HEK293 (cell line): ENCODE measurements around the gene IGSF9B.

ENCODE experiments used
- CTCF ChIA-PET: fragments of 350-600 bp; formaldehyde crosslinking; extraction: SDS; loops from one replicate; lab custom pipeline; 2021; ENCODE audit warnings: antibody characterized with exemption; lab: Yijun Ruan, JAX
- POLR2A ChIA-PET: fragments of 300-600 bp; formaldehyde crosslinking; extraction: SDS; loops from one replicate; lab custom pipeline; 2020; ENCODE audit warnings: antibody characterized with exemption, inconsistent platforms; lab: Yijun Ruan, JAX
- H3K27ac ChIP-seq: fragments of 200-500 bp; sonication (Bioruptor generic); 2 replicates; pipeline ENCODE4 v1.5.1; 2014; ENCODE audit warnings: low read depth, low read length, control low read depth, inconsistent platforms; ENCODE audit errors: extremely low read depth
- H3K36me3 ChIP-seq, 2 experiments: fragments of 200-500 bp in 1 of 2; sonication (Bioruptor generic) in 1 of 2; 1 replicate in 1 of 2; 2 replicates in 1 of 2; pipeline ENCODE4 v1.5.1; 2014 to 2017; ENCODE audit warnings: inconsistent platforms in 2 of 2, low read length in 2 of 2; ENCODE audit not compliant: control insufficient read depth in 2 of 2, insufficient read depth in 1 of 2
- H3K4me1 ChIP-seq: fragments of 200-500 bp; sonication (Bioruptor generic); 2 replicates; pipeline ENCODE4 v1.5.1; 2014; ENCODE audit warnings: mild to moderate bottlenecking, low read length, inconsistent platforms; ENCODE audit not compliant: control insufficient read depth, insufficient read depth
- H3K4me3 ChIP-seq: 2 replicates; pipeline ENCODE4 v1.5.1; 2011; ENCODE audit warnings: low read depth, mild to moderate bottlenecking, control low read depth, low read length, moderate library complexity
- H3K9me3 ChIP-seq: fragments of 200-500 bp; sonication (Bioruptor generic); 2 replicates; pipeline ENCODE4 v1.5.1; 2014; ENCODE audit warnings: low read depth, low read length, inconsistent platforms; ENCODE audit not compliant: control insufficient read depth, insufficient read depth
- EGR2 ChIP-seq: fragments of 450-650 bp; formaldehyde crosslinking; IDR thresholded peaks from 2 replicates; pipeline ENCODE4 v1.5.1; 2016; ENCODE audit warnings: low read depth, missing biosample characterization, missing genetic modification characterization
- FEZF1 ChIP-seq: fragments of 450-650 bp; formaldehyde crosslinking; IDR thresholded peaks from 2 replicates; pipeline ENCODE4 v1.5.1; 2016; ENCODE audit warnings: missing biosample characterization, missing genetic modification characterization
- GLIS2 ChIP-seq: fragments of 450-650 bp; formaldehyde crosslinking; IDR thresholded peaks from 2 replicates; pipeline ENCODE4 v1.5.1; 2016; ENCODE audit warnings: missing biosample characterization, missing genetic modification characterization
- HOXA7 ChIP-seq: sonication (generic); formaldehyde crosslinking; IDR thresholded peaks from 2 replicates; pipeline ENCODE4 v1.8.1; 2022; ENCODE audit warnings: missing genetic modification reagents, borderline replicate concordance
- KLF1 ChIP-seq: fragments of 450-650 bp; formaldehyde crosslinking; IDR thresholded peaks from 2 replicates; pipeline ENCODE4 v1.5.1; 2016; ENCODE audit warnings: missing biosample characterization, missing genetic modification characterization
- PBX3 ChIP-seq: sonication (generic); formaldehyde crosslinking; IDR thresholded peaks from 2 replicates; pipeline ENCODE4 v1.8.1; 2022; ENCODE audit warnings: mild to moderate bottlenecking, moderate library complexity, missing genetic modification reagents
- SP2 ChIP-seq: fragments of 450-650 bp; formaldehyde crosslinking; IDR thresholded peaks from 2 replicates; pipeline ENCODE4 v1.5.1; 2016; ENCODE audit warnings: missing biosample characterization, missing genetic modification characterization
- ZBTB48 ChIP-seq: fragments of 450-650 bp; formaldehyde crosslinking; IDR thresholded peaks from 2 replicates; pipeline ENCODE4 v1.5.1; 2016; ENCODE audit warnings: missing biosample characterization, missing genetic modification characterization
- ZFHX2 ChIP-seq: fragments of 450-650 bp; formaldehyde crosslinking; conservative IDR thresholded peaks from 2 replicates; pipeline ENCODE4 v1.5.1; 2016; ENCODE audit warnings: missing biosample characterization, missing genetic modification characterization
- ZNF121 ChIP-seq: fragments of 450-650 bp; formaldehyde crosslinking; IDR thresholded peaks from 2 replicates; pipeline ENCODE4 v1.5.1; 2016; ENCODE audit warnings: missing biosample characterization, missing genetic modification characterization
- ZNF169 ChIP-seq: fragments of 450-650 bp; formaldehyde crosslinking; IDR thresholded peaks from 2 replicates; pipeline ENCODE4 v1.5.1; 2016; ENCODE audit warnings: missing biosample characterization, missing genetic modification characterization
- ZNF174 ChIP-seq: fragments of 450-650 bp; formaldehyde crosslinking; IDR thresholded peaks from 2 replicates; pipeline ENCODE4 v1.5.0; 2017; ENCODE audit warnings: missing biosample characterization, mild to moderate bottlenecking, missing genetic modification characterization
- ZNF2 ChIP-seq: fragments of 450-650 bp; formaldehyde crosslinking; IDR thresholded peaks from 2 replicates; pipeline ENCODE4 v1.5.1; 2016; ENCODE audit warnings: missing biosample characterization, missing genetic modification characterization
- ZNF211 ChIP-seq: fragments of 450-650 bp; formaldehyde crosslinking; IDR thresholded peaks from 2 replicates; pipeline ENCODE4 v1.5.1; 2016; ENCODE audit warnings: low read depth, missing biosample characterization, missing genetic modification characterization
- ZNF26 ChIP-seq: fragments of 450-650 bp; formaldehyde crosslinking; IDR thresholded peaks from 2 replicates; pipeline ENCODE4 v1.5.1; 2016; ENCODE audit warnings: missing biosample characterization, missing genetic modification characterization
- ZNF302 ChIP-seq: fragments of 450-650 bp; formaldehyde crosslinking; IDR thresholded peaks from 2 replicates; pipeline ENCODE4 v1.5.1; 2016; ENCODE audit warnings: missing biosample characterization, missing genetic modification characterization, low read depth
- ZNF341 ChIP-seq: fragments of 450-650 bp; formaldehyde crosslinking; IDR thresholded peaks from 2 replicates; pipeline ENCODE4; 2016; ENCODE audit warnings: low read depth, missing biosample characterization, missing genetic modification characterization
- ZNF549 ChIP-seq: fragments of 450-650 bp; IDR thresholded peaks from 2 replicates; pipeline ENCODE4 v1.5.1; 2018; ENCODE audit warnings: missing biosample characterization, missing genetic modification characterization, mild to moderate bottlenecking, inconsistent platforms, moderate library complexity
- ZNF626 ChIP-seq: fragments of 450-650 bp; sonication (Bioruptor Pico); formaldehyde crosslinking; IDR thresholded peaks from 2 replicates; pipeline ENCODE4 v1.5.1; 2018; ENCODE audit warnings: missing biosample characterization, missing genetic modification characterization, inconsistent platforms
- ZNF704 ChIP-seq: fragments of 450-650 bp; formaldehyde crosslinking; IDR thresholded peaks from 2 replicates; pipeline ENCODE4 v1.5.1; 2016; ENCODE audit warnings: missing biosample characterization, missing genetic modification characterization
- ZNF777 ChIP-seq: fragments of 450-650 bp; formaldehyde crosslinking; IDR thresholded peaks from 2 replicates; pipeline ENCODE4 v1.5.1; 2017; ENCODE audit warnings: missing biosample characterization, missing genetic modification characterization, borderline replicate concordance
- ZNF837 ChIP-seq: fragments of 450-650 bp; formaldehyde crosslinking; IDR thresholded peaks from 2 replicates; pipeline ENCODE4 v1.5.1; 2016; ENCODE audit warnings: missing biosample characterization, missing genetic modification characterization

IGSF9B gene

GRCh38 chr11:133935551-133935910 is 21.2 kb downstream of the IGSF9B start:
- H3K27ac ChIP-seq = no peak overlapping the region
- ChIA-PET POLR2A (no interaction called here), CTCF (interaction anchor here (0.5 kb wide), 1 partner anchor 851 kb away, joined by 3 read pairs; no protein-coding TSS in a partner anchor)
- no peak for TF ChIP-seq ZNF302
- TF ChIP-seq ZBTB48 (tag by site-specific recombination) = no peak
- no peak for TF ChIP-seq ZNF174 (tag by site-specific recombination)
- no peak for TF ChIP-seq ZNF549 (tag by site-specific recombination)
- TF ChIP-seq ZNF26 (tag by site-specific recombination) = no peak
- no peak for TF ChIP-seq FEZF1 (tag by site-specific recombination)
- TF ChIP-seq ZNF704 (tag by site-specific recombination) = no peak
- TF ChIP-seq ZNF837 (tag by site-specific recombination) = no peak
- no peak for TF ChIP-seq HOXA7
- H3K4me1 ChIP-seq = no peaks in the 10 kb centered on the region
- H3K9me3 ChIP-seq = no peaks in the 10 kb centered on the region
- H3K36me3 ChIP-seq = peaks cover 0 to 25% of the 10 kb centered on the region in 2 experiments; a peak in 1 of 3 replicates
- no peak overlapping the region for H3K4me3 ChIP-seq

- no peak overlapping the region for H3K4me3 ChIP-seq
- POLR2A ChIA-PET = no interaction called here
- no peaks in the 10 kb centered on the region for H3K4me1 ChIP-seq
- H3K27ac ChIP-seq = no peak overlapping the region
- no peak for TF ChIP-seq ZNF121 (tag by site-specific recombination)
- peak; percentile 75 for TF ChIP-seq KLF1 (tag by site-specific recombination)
- TF ChIP-seq GLIS2 (tag by site-specific recombination) = no peak
- TF ChIP-seq SP2 = peak; percentile 50
- no peak for TF ChIP-seq ZNF777 (tag by site-specific recombination)
- no peak for TF ChIP-seq ZNF704 (tag by site-specific recombination)
- TF ChIP-seq ZNF211 (tag by site-specific recombination) = no peak
- TF ChIP-seq ZNF341 (tag by site-specific recombination) = no peak
- no peak for TF ChIP-seq ZNF626 (tag by site-specific recombination)
- 0 out of 2 replicates have a peak, but pooled peaks have one; percentile 20 for TF ChIP-seq PBX3 (CRISPR knock-in tag)
- TF ChIP-seq ZNF2 (tag by site-specific recombination) = no peak
- TF ChIP-seq ZFHX2 (tag by site-specific recombination) = peak; percentile 66
- no peak for TF ChIP-seq ZNF169 (tag by site-specific recombination)
- TF ChIP-seq EGR2 = peak; percentile 48; the same call in 1 of the 2 replicates
- CTCF ChIA-PET = interaction anchor here (0.5 to 1.0 kb wide), 2 partner anchors 12 to 851 kb away, joined by 3 read pairs; no protein-coding TSS in a partner anchor
- no peaks in the 10 kb centered on the region for H3K9me3 ChIP-seq
- peaks cover 0 to 20% of the 10 kb centered on the region in 2 experiments; a peak in 1 of 3 replicates for H3K36me3 ChIP-seq
Observed at GRCh38 chr11:133934599-133935550, 21.9 kb downstream of the IGSF9B start.
